ENCODE results near the gene E2F6.

Gene E2F6

DNA sequence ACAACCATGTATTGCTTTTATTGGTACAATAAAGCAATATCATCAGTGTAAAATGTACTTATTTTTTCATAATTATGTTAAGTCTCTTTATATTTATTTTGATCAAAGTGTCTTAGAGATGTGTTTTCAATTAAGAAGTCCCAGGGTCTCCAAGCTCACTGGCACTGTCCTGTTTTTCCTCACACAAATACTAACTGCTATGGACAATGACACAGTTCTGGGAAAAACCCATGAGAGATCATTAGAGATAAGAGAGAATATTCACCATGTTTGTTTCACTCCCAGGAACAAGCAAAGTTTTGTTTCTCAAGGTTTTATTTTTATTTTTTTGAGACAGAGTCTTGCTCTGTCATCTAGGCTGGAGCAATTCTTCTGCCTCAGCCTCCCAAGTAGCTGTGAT, 38.7 kb downstream of the E2F6 start:
- Histone ChIP-seq H3K36me3 (replicated peaks) (no peaks in the 10 kb centered on the region), H3K27me3 (replicated peaks) (no peaks in the 10 kb centered on the region), H3K27ac (no peak overlapping the region), H3K4me3 (ENCODE audit: low read depth, low read length) (no peak overlapping the region)
- TF ChIP-seq, protein P1, sequence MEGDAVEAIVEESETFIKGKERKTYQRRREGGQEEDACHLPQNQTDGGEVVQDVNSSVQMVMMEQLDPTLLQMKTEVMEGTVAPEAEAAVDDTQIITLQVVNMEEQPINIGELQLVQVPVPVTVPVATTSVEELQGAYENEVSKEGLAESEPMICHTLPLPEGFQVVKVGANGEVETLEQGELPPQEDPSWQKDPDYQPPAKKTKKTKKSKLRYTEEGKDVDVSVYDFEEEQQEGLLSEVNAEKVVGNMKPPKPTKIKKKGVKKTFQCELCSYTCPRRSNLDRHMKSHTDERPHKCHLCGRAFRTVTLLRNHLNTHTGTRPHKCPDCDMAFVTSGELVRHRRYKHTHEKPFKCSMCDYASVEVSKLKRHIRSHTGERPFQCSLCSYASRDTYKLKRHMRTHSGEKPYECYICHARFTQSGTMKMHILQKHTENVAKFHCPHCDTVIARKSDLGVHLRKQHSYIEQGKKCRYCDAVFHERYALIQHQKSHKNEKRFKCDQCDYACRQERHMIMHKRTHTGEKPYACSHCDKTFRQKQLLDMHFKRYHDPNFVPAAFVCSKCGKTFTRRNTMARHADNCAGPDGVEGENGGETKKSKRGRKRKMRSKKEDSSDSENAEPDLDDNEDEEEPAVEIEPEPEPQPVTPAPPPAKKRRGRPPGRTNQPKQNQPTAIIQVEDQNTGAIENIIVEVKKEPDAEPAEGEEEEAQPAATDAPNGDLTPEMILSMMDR (IDR thresholded peaks at IDR 0.05; ENCODE audit: low read depth, low read length, missing control alignments) = no peak
- in situ Hi-C loops (cut with HindIII; ENCODE audit: low pct_ligation_motif_present, low sequenced_read_pairs) = no loop called here
- DNase-seq = no peak

DNA sequence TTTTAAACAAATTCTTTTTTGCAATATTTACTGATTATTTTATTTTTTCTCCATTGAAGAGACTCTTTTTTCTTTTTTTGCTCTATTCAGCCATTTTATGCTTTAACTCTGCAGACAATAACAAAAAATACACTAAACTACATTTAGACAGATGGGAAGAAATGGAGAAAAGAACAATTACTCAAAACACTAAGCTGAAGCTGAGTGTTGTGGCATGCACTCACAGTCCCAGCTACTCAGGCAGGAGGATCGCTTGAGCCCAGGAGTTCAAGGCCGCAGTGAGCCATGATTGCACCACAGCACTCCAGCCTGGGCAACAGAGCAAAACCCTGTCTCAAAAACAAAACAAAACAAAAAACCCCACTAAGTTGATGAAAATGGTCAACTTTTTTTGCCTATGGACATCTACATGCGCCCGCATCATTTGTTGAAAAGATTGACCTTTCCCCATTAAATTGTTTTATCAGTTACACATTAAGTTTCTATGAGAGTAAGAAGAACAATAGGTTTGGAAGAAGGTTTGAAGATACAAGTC, 43.0 kb downstream of the E2F6 start:
- H3K27ac ChIP-seq = no peak overlapping the region
- in situ Hi-C loops (cut with HindIII; ENCODE audit: low pct_ligation_motif_present, low sequenced_read_pairs) = no loop called here
- no peaks in the 10 kb centered on the region for H3K27me3 ChIP-seq (replicated peaks)
- TF ChIP-seq, protein P1 (IDR thresholded peaks at IDR 0.05; ENCODE audit: low read depth, low read length, missing control alignments) = no peak
- no peak for DNase-seq
- no peaks in the 10 kb centered on the region for H3K36me3 ChIP-seq (replicated peaks)
- H3K4me3 ChIP-seq (ENCODE audit: low read depth, low read length) = no peak overlapping the region

DNA sequence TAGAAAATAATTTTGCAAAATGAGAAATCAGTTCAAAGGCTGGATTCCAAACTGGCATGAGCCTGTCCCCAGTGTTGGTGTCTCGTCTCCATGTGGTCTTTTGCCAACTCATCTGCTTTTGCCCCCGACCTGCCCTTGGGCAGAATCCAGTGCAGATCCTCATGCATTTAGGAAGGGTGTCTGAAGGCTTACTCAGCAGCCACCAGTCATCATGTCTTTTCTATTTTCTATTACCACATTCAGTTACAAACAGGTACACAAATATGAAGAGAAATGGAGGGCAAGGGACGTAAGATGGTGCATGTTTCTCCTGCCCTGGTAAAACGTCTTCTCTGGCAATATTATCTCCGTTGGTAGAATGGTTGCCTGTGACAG, 43.5 kb downstream of the E2F6 start:
- H3K36me3 ChIP-seq (replicated peaks) = no peaks in the 10 kb centered on the region
- no peak for DNase-seq
- no peak overlapping the region for H3K27ac ChIP-seq
- H3K27me3 ChIP-seq (replicated peaks) = no peaks in the 10 kb centered on the region
- H3K4me3 ChIP-seq (ENCODE audit: low read depth, low read length) = no peak overlapping the region
- in situ Hi-C loops (cut with HindIII; ENCODE audit: low pct_ligation_motif_present, low sequenced_read_pairs) = no loop called here
- TF ChIP-seq, protein P1 (IDR thresholded peaks at IDR 0.05; ENCODE audit: low read depth, low read length, missing control alignments) = no peak

DNA sequence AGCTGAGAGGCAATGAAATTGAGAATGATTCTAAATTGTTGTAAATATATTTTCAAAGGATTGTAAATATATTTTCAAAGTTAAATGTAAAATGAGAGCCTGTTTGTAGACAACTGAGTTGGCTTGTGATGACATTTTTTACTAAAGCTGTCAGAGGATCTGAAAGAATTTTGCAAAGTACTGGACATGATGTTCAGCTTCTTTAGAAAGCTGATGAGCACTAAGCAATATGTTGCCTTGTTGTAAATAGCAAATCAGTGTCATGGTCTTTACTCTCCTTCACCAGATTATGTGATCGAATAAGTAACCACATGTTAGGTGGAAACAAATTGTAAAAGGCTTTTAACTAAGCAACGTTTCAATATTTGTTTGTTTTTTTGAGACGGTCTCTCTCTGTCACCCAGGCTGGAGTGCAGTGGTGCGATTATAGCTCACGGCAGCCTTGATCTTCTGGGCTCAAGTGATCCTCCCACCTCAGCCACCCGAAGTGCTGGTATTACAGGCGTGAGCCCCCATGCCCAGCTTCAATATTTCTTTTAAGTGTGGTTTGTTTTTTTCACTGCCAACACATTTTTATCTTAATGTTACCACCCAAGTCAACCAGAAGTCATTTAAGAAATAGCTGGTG, 44.0 kb downstream of the E2F6 start:
- Histone ChIP-seq H3K4me3 (ENCODE audit: low read depth, low read length) (no peak overlapping the region), H3K27ac (no peak overlapping the region), H3K27me3 (replicated peaks) (no peaks in the 10 kb centered on the region), H3K36me3 (replicated peaks) (no peaks in the 10 kb centered on the region)
- in situ Hi-C loops (cut with HindIII; ENCODE audit: low pct_ligation_motif_present, low sequenced_read_pairs) = no loop called here
- DNase-seq = no peak
- TF ChIP-seq, protein P1 (IDR thresholded peaks at IDR 0.05; ENCODE audit: low read depth, low read length, missing control alignments) = no peak

DNA sequence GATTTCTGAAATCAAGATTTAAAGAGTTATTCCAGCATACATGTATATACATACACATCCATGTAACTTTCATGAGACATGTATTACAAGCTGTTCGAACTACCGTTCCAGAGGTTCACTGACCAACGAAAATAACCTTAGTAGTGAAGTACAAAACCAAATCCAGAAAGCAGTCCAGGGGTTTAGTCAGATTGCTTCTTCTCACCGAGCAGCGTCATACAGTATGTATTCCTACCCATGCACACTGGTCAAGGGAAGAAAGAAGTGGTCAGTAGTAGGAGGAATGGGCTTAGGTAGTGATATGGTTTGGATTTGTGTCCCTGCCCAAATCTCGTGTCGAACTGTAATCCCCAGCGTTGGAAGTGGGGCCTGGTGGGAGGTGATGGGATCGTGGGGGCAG, 45.3 kb downstream of the E2F6 start:
- Histone ChIP-seq H3K4me3 (ENCODE audit: low read depth, low read length) (no peak overlapping the region), H3K27ac (no peak overlapping the region), H3K27me3 (replicated peaks) (no peaks in the 10 kb centered on the region), H3K36me3 (replicated peaks) (no peaks in the 10 kb centered on the region)
- TF ChIP-seq, protein P1 (IDR thresholded peaks at IDR 0.05; ENCODE audit: low read depth, low read length, missing control alignments) = no peak
- no peak for DNase-seq
- in situ Hi-C loops (cut with HindIII; ENCODE audit: low pct_ligation_motif_present, low sequenced_read_pairs) = no loop called here

DNA sequence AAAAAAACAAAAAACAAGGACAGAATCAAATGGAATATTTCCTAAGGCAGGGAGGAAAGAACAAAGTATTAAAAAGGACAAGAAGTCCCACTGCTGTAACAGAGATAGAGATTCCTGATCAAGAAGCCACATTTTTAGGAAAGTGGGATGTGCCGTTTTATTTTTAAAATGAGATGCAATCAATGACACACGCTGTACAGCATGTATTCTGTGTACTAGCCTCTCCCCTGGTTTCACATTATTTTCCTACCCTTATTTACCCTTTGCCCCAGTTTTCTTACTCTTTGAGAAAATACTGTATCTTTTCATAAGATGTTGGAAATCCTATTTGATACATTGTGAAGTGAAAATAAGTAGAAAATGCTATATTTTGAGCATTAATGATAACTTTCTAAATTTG, 45.8 kb downstream of the E2F6 start:
- TF ChIP-seq, protein P1 (IDR thresholded peaks at IDR 0.05; ENCODE audit: low read depth, low read length, missing control alignments) = no peak
- Histone ChIP-seq H3K36me3 (replicated peaks) (no peaks in the 10 kb centered on the region), H3K27me3 (replicated peaks) (no peaks in the 10 kb centered on the region), H3K27ac (no peak overlapping the region), H3K4me3 (ENCODE audit: low read depth, low read length) (no peak overlapping the region)
- in situ Hi-C loops (cut with HindIII; ENCODE audit: low pct_ligation_motif_present, low sequenced_read_pairs) = no loop called here
- DNase-seq = no peak
